Stimulated activated CD4-positive, alpha-beta T cell treated with anti-CD3 and anti-CD28 coated beads, Interleukin-15, amount 100 ng/mL, for 1 hour (primary cell): ENCODE measurements around the gene RPL27A.
A peak's percentile ranks its signal among the peaks of the same experiment; 100 is the strongest.

Experiments used
- DNase-seq, 2 donors: peaks; one replicate each; pipeline ENCODE4 v3.0.0-alpha.2; 2020; ENCODE audit warnings: low read depth in 1 of 2, low spot score in 1 of 2

Gene RPL27A

GRCh38 chr11:8672346-8672745 lies 10.2 kb upstream of the RPL27A start:
- no peak for DNase-seq

GRCh38 chr11:8674859-8675258 lies 7.7 kb upstream of the RPL27A start:
- no peak for DNase-seq

GRCh38 chr11:8676458-8676857 lies 6.1 kb upstream of the RPL27A start:
- DNase-seq = no peak

- no peak for DNase-seq
Observed at GRCh38 chr11:8679006-8679405, 3.6 kb upstream of the RPL27A start.

- no peak for DNase-seq
Observed at GRCh38 chr11:8681837-8682302, 722 bp upstream of the RPL27A start.

DNA sequence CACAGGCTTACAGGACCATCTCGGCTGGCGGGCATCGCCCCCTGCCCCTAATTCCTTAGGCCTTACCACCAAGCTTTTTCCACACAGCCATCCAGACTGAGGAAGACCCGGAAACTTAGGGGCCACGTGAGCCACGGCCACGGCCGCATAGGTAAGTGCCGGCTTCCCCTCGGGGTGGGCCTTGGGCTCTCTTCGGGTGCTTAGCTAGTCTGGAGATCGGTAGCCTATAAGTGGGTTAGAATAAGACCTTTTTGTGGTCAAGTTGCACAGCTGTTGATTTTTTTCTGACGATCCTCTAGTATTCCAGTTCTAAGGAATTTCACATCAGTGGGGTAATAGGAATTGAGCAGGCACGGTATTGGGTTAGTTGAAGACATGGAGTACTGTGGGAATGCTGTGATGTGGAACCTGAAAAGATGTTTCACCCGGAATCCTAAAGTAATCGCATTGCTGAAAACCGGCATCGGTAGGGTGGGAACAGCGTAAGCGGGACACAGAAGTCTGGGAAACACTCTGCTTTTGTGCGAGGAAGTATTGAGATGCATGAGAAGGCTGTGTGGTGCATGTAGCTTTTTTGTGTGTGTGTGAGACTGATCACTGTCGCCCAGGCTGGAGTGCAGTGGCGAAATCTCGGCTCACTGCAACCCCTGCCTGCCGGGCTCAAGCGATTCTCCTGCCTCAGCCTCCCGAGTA lies 669 bp downstream of the RPL27A start:
- DNase-seq = peak in 1 of 2 donors; percentile 19

GRCh38 chr11:8684600-8685290 lies 2.2 kb downstream of the RPL27A start:
- DNase-seq = no peak

DNA sequence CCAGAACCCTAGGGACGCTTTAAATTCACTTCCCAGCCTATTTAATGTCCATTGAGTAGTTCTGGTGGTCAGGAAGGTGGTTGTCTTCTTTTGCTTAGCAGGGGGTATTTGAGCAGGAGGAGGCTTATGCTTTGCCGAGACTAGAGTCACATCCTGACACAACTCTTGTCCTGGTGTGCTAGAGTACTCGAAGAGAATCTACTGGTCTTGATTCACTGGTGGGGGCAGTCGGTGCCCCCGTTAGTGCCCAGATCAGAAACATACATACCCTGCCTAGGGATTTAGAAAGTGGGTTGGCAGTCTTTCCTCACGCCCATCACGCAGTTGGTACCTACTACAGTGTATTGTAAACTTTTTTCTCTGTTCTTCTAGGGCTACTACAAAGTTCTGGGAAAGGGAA lies 2.7 kb downstream of the RPL27A start:
- DNase-seq = no peak

- DNase-seq = no peak
Observed at GRCh38 chr11:8685820-8686219, 3.2 kb downstream of the RPL27A start.

DNA sequence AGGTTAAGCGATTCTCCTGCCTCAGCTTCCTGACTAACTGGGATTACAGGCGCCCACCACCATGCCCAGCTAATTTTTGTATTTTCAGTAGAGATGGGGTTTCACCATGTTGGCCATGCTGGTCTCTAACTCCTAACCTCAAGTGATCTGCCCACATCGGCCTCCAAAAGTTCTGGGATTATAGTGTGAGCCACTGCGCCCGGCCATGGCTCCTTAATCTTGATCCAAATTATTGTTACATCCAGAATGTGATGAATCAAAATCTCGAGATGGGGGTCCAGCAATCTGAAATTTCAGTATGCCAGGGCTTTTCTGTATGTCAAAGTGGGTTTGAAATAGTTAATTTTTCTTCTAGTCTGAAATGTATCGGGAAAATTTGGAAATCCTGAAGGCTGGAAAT lies 3.7 kb downstream of the RPL27A start:
- no peak for DNase-seq

GRCh38 chr11:8688414-8689362 lies 6.1 kb downstream of the RPL27A start:
- peak; percentile 67 to 70 for DNase-seq

GRCh38 chr11:8689726-8690255 lies 7.2 kb downstream of the RPL27A start:
- no peak for DNase-seq

- DNase-seq = no peak
Observed at GRCh38 chr11:8690374-8691342, 8.1 kb downstream of the RPL27A start.

DNA sequence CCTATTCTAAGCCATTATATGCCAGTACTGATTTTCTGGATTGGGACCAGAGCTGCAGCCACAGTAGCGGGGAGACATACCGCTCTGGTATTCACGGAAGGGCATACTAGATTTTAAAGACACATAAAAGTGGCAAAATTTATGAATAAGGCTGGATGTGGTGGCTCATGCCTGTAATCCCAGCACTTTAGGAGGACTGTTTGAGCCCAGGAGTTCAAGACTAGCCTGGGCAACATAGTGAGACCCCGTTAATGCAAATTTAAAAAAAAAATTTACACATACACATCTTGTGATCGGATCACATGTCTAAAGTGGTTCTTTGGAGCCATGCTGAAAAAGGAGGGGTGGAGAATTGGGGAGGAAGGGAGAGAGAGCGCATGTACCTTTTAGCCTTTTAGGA lies 9.0 kb downstream of the RPL27A start:
- no peak for DNase-seq

DNA sequence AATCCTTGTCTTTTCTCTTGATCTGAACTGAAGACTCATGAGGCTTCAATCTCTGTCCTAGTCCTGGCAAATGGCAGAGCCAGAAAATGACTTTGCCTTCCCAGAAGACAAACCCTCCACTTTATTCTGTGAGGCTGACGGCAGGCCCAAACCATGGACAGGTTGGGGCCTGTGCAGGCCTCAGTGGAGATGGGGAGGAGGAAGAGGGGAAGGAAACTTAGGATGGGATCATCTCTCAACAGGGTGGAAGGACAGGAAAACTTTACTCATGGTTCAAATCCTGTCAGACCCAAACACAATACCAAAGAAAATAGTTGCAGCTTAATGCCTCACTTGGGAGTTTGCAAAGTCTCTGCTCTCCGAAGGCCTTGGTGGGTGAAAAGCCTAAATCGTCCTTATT lies 9.8 kb downstream of the RPL27A start:
- no peak for DNase-seq

DNA sequence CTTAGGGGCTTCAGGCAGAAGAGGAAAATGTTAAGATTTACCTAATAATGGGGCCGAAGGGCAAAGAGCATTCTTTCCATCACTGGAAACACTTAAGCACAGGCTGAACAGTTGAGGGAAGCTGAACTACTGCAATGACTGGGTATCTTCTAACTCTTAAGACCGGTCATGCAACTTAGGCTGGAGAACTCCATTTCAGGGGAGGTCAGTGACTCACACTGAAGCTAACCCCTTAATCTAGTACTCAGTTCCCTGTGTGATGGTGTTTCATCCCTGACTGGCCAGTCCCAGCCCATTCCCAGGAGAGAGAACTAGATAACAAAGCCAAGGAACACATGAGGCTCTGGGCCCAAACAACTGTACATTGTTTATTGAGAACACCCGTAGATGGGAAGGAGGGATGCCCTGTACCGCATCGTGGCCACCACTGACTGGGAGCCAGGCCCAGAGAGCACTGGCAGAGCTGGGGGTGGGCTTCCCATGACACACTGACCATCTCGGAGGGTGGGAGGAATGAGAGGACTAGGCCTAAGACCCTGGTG lies 10.5 kb downstream of the RPL27A start:
- no peak for DNase-seq

GRCh38 chr11:8693555-8693954 lies 11.0 kb downstream of the RPL27A start:
- no peak for DNase-seq

- no peak for DNase-seq
Observed at GRCh38 chr11:8694137-8694536, 11.5 kb downstream of the RPL27A start.

- DNase-seq = no peak
Observed at GRCh38 chr11:8697054-8697453, 14.5 kb downstream of the RPL27A start.

DNA sequence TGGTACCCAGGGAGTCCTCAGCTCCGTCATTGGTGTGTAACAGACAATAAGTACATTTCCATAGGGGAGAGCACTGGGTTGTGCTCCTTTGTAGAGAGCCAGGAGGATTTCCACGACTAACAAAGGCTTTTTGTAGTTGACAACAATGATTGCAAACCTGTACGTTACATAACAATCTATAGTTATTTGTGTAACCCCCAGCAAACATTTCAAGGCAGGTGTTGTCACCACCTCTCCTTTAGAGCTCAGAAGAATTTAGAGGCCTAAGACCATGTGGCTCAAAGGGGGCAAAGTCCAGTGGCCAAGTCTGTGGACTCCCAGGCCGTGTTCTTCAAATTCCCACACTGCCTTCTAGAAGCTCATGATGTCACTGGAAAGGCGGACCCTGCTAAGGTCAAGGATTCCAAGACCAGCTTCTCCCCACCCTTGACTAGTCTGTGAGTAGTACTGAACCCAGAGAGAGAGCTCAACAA lies 15.8 kb downstream of the RPL27A start:
- no peak for DNase-seq
